CD14-positive monocyte (primary cell): ENCODE measurements around the gene LSMEM2. TPM values are rescaled to one million over a fixed set of nuclear protein-coding genes. Genes with fewer than 3 reads are reported as not detected.

Source experiments
- DNase-seq, 3 donors: peaks; one replicate each; pipeline ENCODE4 v3.0.0-alpha.2; 2011 to 2022
- H2AFZ ChIP-seq: 2 replicates; pipeline ENCODE4 v1.6.0; 2012; ENCODE audit warnings: mild to moderate bottlenecking, low read depth, low read length, inconsistent platforms; ENCODE audit not compliant: insufficient read depth, poor library complexity, severe bottlenecking
- H3K27ac ChIP-seq, 2 donors: 1 replicate in 1 of 2; 2 replicates in 1 of 2; pipeline ENCODE4 v1.5.1; 2012 to 2013; ENCODE audit warnings: low read length in 2 of 2, control low read depth in 1 of 2, inconsistent platforms in 1 of 2, low read depth in 1 of 2, mild to moderate bottlenecking in 1 of 2
- H3K27me3 ChIP-seq, 2 donors: one replicate each; pipeline versions ENCODE4 v1.6.0 to v1.6.1; 2011 to 2013; ENCODE audit warnings: low read length in 2 of 2; ENCODE audit not compliant: control insufficient read depth in 2 of 2, insufficient read depth in 2 of 2
- H3K36me3 ChIP-seq, 2 donors: replicated peaks in 1 of 2; 1 replicate in 1 of 2; 2 replicates in 1 of 2; pipeline versions ENCODE4 v1.5.1 to v1.6.1; 2012 to 2013; ENCODE audit warnings: low read length in 2 of 2, control low read depth in 1 of 2, inconsistent platforms in 1 of 2, mild to moderate bottlenecking in 1 of 2; ENCODE audit not compliant: insufficient read depth in 2 of 2, control insufficient read depth in 1 of 2
- H3K4me1 ChIP-seq, 2 donors: 1 replicate in 1 of 2; 2 replicates in 1 of 2; pipeline versions ENCODE4 v1.5.1 to v1.6.1; 2012 to 2013; ENCODE audit warnings: low read length in 2 of 2, control low read depth in 1 of 2, inconsistent platforms in 1 of 2, mild to moderate bottlenecking in 1 of 2, moderate library complexity in 1 of 2; ENCODE audit not compliant: insufficient read depth in 2 of 2, control insufficient read depth in 1 of 2
- H3K4me2 ChIP-seq: replicated peaks from 2 replicates; pipeline ENCODE3; 2012; ENCODE audit warnings: low read length, moderate library complexity, mild to moderate bottlenecking; ENCODE audit not compliant: poor library complexity, severe bottlenecking; ENCODE audit errors: extremely low read depth
- H3K4me3 ChIP-seq, 3 experiments: fragments of 200-600 bp in 1 of 3; sonication (generic) in 1 of 3; replicated peaks in 1 of 3; 1 replicate in 2 of 3; 2 replicates in 1 of 3; pipeline ENCODE4 v1.5.1; 2011 to 2013; ENCODE audit warnings: low read length in 3 of 3, mild to moderate bottlenecking in 3 of 3, control low read depth in 2 of 3, low read depth in 2 of 3, inconsistent platforms in 1 of 3, moderate library complexity in 1 of 3
- H3K79me2 ChIP-seq: 2 replicates; pipeline ENCODE4 v1.6.0; 2012; ENCODE audit warnings: mild to moderate bottlenecking, control low read depth, inconsistent platforms, low read length, moderate library complexity; ENCODE audit not compliant: insufficient read depth
- H3K9ac ChIP-seq: 2 replicates; pipeline ENCODE4 v1.6.0; 2017; ENCODE audit warnings: low read length, mild to moderate bottlenecking; ENCODE audit not compliant: insufficient read depth, poor library complexity, severe bottlenecking
- H3K9me3 ChIP-seq, 2 donors: replicated peaks in 1 of 2; 1 replicate in 1 of 2; 2 replicates in 1 of 2; pipeline versions ENCODE4 v1.5.1 to v1.6.1; 2012 to 2013; ENCODE audit warnings: low read length in 2 of 2, control low read depth in 1 of 2; ENCODE audit not compliant: control insufficient read depth in 1 of 2, insufficient read depth in 1 of 2
- H4K20me1 ChIP-seq: 2 replicates; pipeline ENCODE4 v1.6.0; 2012; ENCODE audit warnings: mild to moderate bottlenecking, low read length, control low read depth, moderate library complexity; ENCODE audit not compliant: insufficient read depth
- H3K27ac Mint-ChIP-seq, 7 donors: one replicate each; pipeline ENCODE4 v1.8.0; 2020; ENCODE audit warnings: mild to moderate bottlenecking in 7 of 7, mixed read lengths in 7 of 7, moderate library complexity in 6 of 7, inconsistent platforms in 2 of 7
- H3K27me3 Mint-ChIP-seq, 3 donors: one replicate each; pipeline ENCODE4 v1.8.0; 2021 to 2022; ENCODE audit warnings: low read depth in 3 of 3, mild to moderate bottlenecking in 3 of 3, mixed read lengths in 3 of 3, moderate library complexity in 3 of 3, inconsistent platforms in 1 of 3
- H3K36me3 Mint-ChIP-seq, 2 donors: one replicate each; pipeline ENCODE4 v1.8.0; 2020; ENCODE audit warnings: mixed read lengths in 2 of 2, inconsistent platforms in 1 of 2, mild to moderate bottlenecking in 1 of 2
- H3K4me1 Mint-ChIP-seq: one replicate; pipeline ENCODE4 v1.8.0; 2020; ENCODE audit warnings: mild to moderate bottlenecking, mixed read lengths
- H3K4me3 Mint-ChIP-seq, 2 donors: one replicate each; pipeline ENCODE4 v1.8.0; 2020; ENCODE audit warnings: mild to moderate bottlenecking in 2 of 2, mixed read lengths in 2 of 2, moderate library complexity in 1 of 2
- H3K9me3 Mint-ChIP-seq, 7 donors: one replicate each; pipeline ENCODE4 v1.8.0; 2020 to 2022; ENCODE audit warnings: mixed read lengths in 7 of 7, mild to moderate bottlenecking in 6 of 7, moderate library complexity in 6 of 7, inconsistent platforms in 2 of 7
- WGBS: methylation state at CpG from one replicate; pipeline ENCODE4 v1.1.5; 2013; ENCODE audit warnings: missing lambda C conversion rate; ENCODE audit not compliant: insufficient coverage; 5-methylcytosine and 5-hydroxymethylcytosine counted together
- intact Hi-C, 2 donors: fragments of 100-400 bp; cut with micrococcal nuclease; formaldehyde crosslinking; loops; one replicate each; pipeline versions ENCODE4 v1.15.0 to v1.15.1; 2023
- polyA plus RNA-seq, 3 donors: library from polyadenylated mRNA; depleted of rRNA in 1 of 3; unstranded in 2 of 3; stranded (reverse) in 1 of 3; fragments of 300-500 nt in 2 of 3; fragments of >200 nt in 1 of 3; fragmentation: Illumina TruSeq in 2 of 3; gene quantifications; 1 replicate in 2 of 3; 2 replicates in 1 of 3; pipeline ENCODE4 v1.2.3, GENCODE V29; 2012 to 2021
- TF ChIP-seq, protein P1 (sequence below): fragments of 200-600 bp; IDR thresholded peaks from one replicate; pipeline ENCODE4 v1.8.0; 2022; ENCODE audit warnings: antibody characterized with exemption, mild to moderate bottlenecking

Gene LSMEM2
- polyA plus RNA-seq, 3 donors = not detected

DNA sequence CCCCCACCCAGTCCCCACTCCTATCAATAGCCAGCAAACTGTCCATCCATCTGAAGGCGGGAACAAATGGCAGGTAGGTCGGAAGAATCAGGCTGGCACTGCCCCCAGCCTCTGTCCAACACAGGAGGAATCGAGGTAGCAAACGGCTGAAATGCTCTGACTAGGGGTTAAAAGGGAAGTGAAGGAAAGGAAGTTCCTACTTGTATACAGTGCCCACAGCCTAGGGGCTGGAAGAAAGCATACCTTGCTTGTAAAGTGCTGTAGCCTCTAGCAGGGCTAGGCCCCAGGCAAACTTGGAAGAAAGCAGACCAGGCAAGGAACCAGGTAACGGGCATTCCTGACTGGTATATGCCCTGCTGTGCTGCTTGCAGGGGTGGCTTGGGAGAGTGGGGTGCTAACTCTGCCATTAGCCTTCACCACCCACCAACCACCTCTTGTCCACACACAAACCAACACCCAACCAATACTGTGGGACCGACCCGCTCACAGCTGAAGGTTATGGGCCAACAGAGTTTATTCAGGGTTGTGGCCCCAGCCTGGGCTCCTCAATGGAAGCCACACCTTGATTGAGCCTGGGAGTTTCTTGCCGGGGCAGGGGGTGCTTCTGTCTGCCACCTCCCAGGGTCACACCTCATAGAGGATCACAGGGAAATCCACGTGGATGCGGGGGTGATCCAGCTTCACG lies 46.8 kb downstream of the LSMEM2 start:
- no peak for DNase-seq
- Mint-ChIP-seq H3K27ac (peak overlapping the region; percentile 7 to 85 (median 76)), H3K4me3 (no peak overlapping the region)

DNA sequence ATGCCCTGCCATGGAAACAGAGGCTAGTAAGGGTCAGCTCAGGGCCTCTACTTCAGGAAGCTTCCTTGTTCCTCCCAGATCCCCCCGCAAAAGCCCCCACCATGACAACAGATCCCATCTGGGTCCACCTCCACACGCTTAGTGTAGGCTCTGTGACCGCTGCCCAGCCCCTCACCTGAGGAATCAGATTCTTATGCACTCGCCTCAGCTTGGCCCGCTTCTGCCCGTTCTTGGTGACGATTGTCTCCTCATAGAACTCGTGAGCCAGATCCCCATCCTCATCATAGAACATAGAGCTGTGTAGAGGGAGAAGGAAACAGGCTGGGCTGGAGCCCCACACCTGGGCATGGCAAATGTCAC lies 47.3 kb downstream of the LSMEM2 start:
- H3K36me3 Mint-ChIP-seq = peaks cover 22 to 42% of the 10 kb centered on the region in 2 donors
- no peaks in the 10 kb centered on the region for H3K9me3 ChIP-seq
- no peaks in the 10 kb centered on the region for H3K27me3 ChIP-seq
- peak overlapping the region; percentile 26 to 56 for H3K27ac ChIP-seq
- H2AFZ ChIP-seq = no peak overlapping the region
- peaks cover 35% of the 10 kb centered on the region for H3K79me2 ChIP-seq
- peaks cover 0 to 1% (median 0%) of the 10 kb centered on the region in 3 donors for H3K27me3 Mint-ChIP-seq
- no peak overlapping the region for H3K4me3 Mint-ChIP-seq
- H3K4me1 ChIP-seq = peaks cover 63 to 76% of the 10 kb centered on the region in 2 donors
- no peak overlapping the region for H3K9ac ChIP-seq
- TF ChIP-seq, protein P1, sequence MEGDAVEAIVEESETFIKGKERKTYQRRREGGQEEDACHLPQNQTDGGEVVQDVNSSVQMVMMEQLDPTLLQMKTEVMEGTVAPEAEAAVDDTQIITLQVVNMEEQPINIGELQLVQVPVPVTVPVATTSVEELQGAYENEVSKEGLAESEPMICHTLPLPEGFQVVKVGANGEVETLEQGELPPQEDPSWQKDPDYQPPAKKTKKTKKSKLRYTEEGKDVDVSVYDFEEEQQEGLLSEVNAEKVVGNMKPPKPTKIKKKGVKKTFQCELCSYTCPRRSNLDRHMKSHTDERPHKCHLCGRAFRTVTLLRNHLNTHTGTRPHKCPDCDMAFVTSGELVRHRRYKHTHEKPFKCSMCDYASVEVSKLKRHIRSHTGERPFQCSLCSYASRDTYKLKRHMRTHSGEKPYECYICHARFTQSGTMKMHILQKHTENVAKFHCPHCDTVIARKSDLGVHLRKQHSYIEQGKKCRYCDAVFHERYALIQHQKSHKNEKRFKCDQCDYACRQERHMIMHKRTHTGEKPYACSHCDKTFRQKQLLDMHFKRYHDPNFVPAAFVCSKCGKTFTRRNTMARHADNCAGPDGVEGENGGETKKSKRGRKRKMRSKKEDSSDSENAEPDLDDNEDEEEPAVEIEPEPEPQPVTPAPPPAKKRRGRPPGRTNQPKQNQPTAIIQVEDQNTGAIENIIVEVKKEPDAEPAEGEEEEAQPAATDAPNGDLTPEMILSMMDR = no peak
- intact Hi-C loops = no loop called here
- H4K20me1 ChIP-seq = peaks cover 39% of the 10 kb centered on the region
- peaks cover 20 to 26% of the 10 kb centered on the region in 2 donors for H3K36me3 ChIP-seq
- H3K4me1 Mint-ChIP-seq = peaks cover 60% of the 10 kb centered on the region
- DNase-seq = no peak
- 89% methylated on average over 3 of the region's 8 CpGs for WGBS
- peak overlapping the region in 6 of 7 donors; percentile 29 to 82 (median 68) for H3K27ac Mint-ChIP-seq
- H3K9me3 Mint-ChIP-seq = no peaks in the 10 kb centered on the region
- no peak overlapping the region for H3K4me2 ChIP-seq
- no peak overlapping the region for H3K4me3 ChIP-seq

More for the DNA sequence above, 46.8 kb downstream of the LSMEM2 start:
- Histone ChIP-seq H3K4me2 (peak overlapping the region; percentile 18), H2AFZ (no peak overlapping the region), H3K9ac (no peak overlapping the region), H3K36me3 (peaks cover 14 to 21% of the 10 kb centered on the region in 2 donors), H4K20me1 (peaks cover 34% of the 10 kb centered on the region), H3K4me3 (no peak overlapping the region), H3K4me1 (peaks cover 64 to 79% of the 10 kb centered on the region in 2 donors), H3K27me3 (no peaks in the 10 kb centered on the region), H3K79me2 (peaks cover 29% of the 10 kb centered on the region), H3K9me3 (no peaks in the 10 kb centered on the region), H3K27ac (peak overlapping the region; percentile 26 to 56)
- Mint-ChIP-seq H3K36me3 (peaks cover 17 to 36% of the 10 kb centered on the region in 2 donors), H3K9me3 (no peaks in the 10 kb centered on the region), H3K4me1 (peaks cover 61% of the 10 kb centered on the region), H3K27me3 (peaks cover 0 to 1% (median 1%) of the 10 kb centered on the region in 3 donors)
- intact Hi-C loops = loop anchor here in 1 of 2 donors (2.0 kb wide), 1 partner anchor 33 kb away; the partner anchor contains the start of gene IFRD2
- WGBS = 86% methylated on average over 7 of the region's 11 CpGs
- TF ChIP-seq, protein P1 = no peak
